LNCAP (cell line): ENCODE measurements around the gene TRMT10A.

Experiments used
- CTCF ChIP-seq: fragments of 450-650 bp; IDR thresholded peaks from 2 replicates; pipeline ENCODE4 v1.5.1; 2017; ENCODE audit warnings: mild to moderate bottlenecking

TRMT10A gene

GRCh38 chr4:99510721-99511120, 53.1 kb downstream of the TRMT10A start, which contains the start of gene C4orf17:
Gene C4orf17, plus strand, starts transcription at chr4:99511021. Its CDS starts 2,061 bp downstream, at chr4:99513082.
- TF ChIP-seq CTCF: no peak

- TF ChIP-seq CTCF: no peak
Measured at GRCh38 chr4:99507762-99508161, 56.1 kb downstream of the TRMT10A start.

- TF ChIP-seq CTCF: no peak
Measured at GRCh38 chr4:99507349-99507748, 56.5 kb downstream of the TRMT10A start.

GRCh38 chr4:99506781-99507180, 57.1 kb downstream of the TRMT10A start:
- no peak for TF ChIP-seq CTCF

- TF ChIP-seq CTCF: no peak
Measured at GRCh38 chr4:99504804-99505502, 58.9 kb downstream of the TRMT10A start.
